Stimulated activated CD8-positive, alpha-beta memory T cell treated with anti-CD3 and anti-CD28 coated beads, Interleukin-4, amount 100 ng/mL, for 4 hours (primary cell): ENCODE measurements around the gene MMP3.
"Not testable (repeated sequence)": the region's sequence is repeated elsewhere in the genome, so short reads cannot be mapped to it uniquely, and the experiment has no call there.

Source experiments
- DNase-seq, 2 donors: peaks; one replicate each; pipeline ENCODE4 v3.0.0-alpha.2; 2020; ENCODE audit warnings: low read depth in 2 of 2, low spot score in 1 of 2

MMP3 gene

DNA sequence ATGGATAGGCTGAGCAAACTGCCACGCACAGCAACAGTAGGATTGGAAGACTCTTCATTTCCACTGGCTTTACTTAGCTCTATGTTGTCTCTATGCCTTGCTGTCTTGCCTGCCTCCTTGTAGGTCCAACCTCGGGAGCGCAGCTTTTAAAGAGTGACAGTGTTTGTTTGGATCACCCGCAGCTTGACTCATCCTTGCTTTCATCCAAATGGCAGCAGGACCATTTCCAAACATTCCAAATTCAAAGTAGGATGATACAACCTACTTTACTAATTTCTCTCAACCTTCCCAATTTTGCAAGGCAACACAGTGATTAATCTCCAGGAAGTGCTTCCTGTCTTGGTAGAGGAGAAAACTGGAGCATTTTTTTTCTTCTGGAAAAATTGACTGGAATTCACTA, at the start of gene MMP3:
Gene MMP3 (minus strand): TSS at position 121 of the 400 bp plus-strand sequence. CDS start 63 bp downstream, at position 58.
- DNase-seq, result no peak

DNA sequence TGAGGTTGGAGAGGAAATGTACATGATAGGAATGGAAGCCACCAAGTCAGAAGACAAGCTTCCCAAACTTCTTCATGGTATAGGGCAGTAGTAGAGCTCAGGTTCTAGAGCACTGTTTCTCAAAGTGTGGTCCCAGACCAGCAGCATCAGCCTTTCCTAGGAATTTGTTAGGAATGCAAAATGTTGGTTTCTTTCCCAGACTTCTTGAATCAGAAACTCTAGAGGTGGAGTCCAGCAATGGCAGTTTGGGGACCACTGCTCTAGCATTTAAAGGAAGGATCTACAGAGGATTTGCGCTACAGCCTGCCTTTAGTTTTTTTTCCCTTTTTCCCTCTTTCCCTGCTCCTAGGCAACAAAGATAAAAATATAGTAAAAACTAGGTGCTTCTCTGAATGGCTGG, 48.3 kb upstream of the MMP3 start:
- DNase-seq, result no peak

DNA sequence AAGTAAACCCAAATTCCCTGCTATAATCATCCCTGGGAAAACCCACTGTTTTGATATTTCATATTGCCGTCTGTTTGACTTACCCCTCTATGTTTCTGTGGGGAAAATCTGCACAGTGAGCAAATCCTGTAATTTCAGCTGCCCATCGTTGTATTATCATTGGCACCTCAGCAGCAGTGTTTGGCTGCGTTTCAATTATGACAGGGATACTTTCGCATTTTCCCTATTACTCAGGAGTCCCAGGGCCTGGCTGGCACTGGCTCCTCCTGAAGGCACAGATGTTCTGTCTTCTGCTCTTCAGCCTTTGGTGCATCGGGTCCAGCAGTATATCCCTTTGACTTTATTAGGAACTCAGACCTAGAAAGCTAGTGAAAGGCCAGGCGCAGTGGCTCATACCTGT, 43.6 kb upstream of the MMP3 start:
- no peak for DNase-seq

DNA sequence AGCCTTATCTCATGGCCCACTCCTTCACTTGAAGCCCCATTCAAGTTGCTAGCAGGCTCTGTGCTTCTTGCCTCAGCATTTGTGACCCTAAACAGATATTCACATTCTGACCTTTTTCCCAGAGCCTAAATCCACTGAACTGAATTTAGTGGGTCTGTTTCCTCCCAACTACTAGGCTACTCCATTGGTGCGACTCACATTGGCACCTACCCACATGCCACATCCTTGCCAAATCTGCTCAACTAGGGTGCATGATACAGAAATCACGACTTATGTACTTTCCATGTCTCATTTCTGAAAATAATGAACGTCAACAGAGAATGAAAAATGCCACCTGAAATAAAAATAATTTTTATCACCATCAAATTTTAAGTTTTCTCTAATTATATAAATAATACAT, 39.7 kb upstream of the MMP3 start:
- no peak for DNase-seq

DNA sequence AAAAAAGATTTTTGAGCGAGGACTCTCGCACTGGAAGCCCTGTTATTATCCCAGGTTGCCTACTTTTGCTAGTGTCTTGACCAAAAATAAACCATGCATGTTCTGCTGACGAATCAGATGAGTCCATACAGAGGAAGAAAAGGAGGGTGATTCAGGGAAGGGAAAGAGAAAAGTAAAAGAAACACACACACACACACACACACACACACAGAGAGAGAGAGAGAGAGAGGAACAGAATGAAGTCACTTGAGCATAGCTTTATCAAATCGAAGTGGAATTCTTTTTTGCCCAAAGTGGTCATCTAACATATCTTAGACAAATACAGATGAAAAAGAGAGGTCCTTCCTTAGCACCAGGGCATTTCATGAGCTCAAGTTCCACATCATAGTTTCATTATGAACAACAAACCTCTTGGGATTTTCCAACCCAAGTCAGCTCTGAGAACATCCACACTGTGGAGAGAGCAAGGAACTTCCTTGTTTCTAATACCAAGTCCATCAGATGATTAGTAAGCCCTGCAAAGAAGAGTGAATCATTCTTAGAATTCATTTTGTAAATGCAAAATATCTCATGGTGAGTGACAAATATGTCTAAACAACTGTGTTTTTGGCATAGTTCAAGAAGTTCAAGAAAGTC, 39.1 kb upstream of the MMP3 start:
- no peak for DNase-seq

DNA sequence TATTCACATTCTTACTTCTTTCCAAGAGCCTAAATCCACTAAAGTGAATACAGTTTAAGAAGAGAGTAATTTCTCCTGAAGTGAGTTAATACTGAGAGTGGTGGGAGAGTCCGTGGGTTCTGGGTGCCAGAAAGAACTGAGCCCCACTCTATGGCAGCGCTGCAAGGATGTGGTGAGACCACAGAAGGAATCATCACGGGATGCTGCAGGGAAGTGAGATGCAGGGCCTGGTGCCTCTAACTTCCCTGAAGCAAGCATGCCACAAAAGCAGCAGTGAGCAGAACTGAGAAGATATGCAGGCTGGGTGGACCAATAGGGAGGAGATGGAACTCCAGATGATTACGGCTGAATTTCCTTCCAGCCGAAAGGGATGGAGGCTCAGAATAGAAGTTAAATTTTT, 36.4 kb upstream of the MMP3 start:
- no peak for DNase-seq

DNA sequence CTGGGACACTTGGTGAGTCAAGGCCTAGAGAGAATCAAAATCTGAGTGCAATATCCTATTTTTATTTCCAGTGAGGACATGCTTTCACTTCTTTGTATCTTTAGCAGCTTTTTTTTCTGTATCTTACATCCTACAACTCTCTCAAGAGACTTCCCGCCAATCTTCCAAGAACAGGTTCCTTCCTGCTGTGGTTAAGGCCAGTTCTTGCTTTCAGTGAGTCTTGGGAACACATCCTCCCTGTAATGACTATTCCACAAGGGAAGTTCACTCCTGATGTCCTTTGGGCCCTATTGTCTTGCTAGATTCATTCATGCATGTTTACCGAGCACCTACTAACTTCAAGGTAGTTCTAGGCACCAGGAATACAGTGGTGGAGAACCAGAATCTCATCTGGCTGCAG, 35.2 kb upstream of the MMP3 start:
- DNase-seq, result no peak

DNA sequence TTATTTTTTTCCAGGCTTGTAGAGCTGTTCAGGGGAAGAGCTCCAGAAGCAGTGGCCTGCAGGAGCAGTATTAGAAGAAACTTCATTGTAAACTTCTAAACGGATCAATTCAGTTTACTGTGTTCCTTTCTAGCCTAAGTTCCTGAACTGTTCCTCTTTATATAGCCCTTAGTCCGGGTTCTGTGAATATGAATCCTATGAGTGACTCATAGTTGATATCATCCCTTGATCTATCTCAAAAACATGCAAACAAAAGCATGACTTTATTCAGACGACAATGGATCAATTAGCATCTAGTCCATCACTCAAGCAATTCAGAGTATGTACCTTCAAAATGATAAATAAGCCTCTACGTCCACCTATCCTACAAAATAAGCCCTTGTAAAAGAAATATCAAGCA, 31.4 kb upstream of the MMP3 start, which contains the start of gene MMP12:
Gene MMP12 (minus strand): TSS at position 131 of the 400 bp plus-strand sequence. CDS start 45 bp downstream, at position 86.
- no peak for DNase-seq

DNA sequence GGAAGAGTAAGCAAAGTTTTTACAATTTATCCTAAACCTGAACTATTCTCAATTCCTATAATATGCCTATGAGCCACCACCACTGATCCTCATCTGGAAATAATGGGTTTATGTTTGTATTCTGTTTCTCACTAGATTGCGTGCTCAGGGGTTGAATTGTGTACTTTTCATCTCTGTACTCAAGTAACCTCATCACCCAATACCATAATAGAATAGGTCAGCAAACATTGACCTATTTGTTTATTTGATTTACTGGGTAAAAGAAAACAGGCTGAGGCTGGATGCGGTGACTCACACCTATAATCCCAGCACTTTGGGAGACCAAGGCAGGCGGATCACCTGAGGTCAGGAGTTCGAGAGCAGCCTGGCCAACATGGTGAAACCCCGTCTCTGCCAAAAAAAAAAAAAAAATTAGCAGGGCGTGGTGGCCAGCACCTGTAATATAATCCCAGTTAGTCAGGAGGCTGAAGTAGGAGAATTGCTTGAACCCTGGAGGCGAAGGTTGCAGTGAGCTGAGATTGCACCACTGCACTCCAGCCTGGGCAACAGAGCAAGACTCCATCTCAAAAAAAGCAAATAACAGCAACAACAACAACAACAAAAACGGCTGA, 26.1 kb upstream of the MMP3 start:
- DNase-seq, result not testable (repeated sequence)

DNA sequence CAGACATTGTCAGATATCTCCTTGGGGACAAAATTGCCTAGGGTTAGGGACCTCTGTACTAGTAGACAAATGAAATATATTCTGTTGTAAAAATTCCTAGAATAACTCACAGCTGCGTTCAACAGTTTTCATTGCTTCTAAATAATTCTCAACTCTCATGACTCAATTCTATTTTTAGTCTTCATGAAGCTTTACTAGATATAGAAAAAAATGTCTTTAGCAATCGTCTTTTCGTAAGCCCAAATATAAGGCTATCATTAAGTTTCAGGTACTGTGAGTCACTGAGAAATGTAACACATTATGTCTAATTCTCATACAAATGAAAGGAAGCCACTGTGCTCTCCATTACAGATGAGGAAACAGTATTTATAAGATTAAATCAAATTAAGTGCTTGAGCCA, 24.9 kb upstream of the MMP3 start:
- DNase-seq, result no peak

DNA sequence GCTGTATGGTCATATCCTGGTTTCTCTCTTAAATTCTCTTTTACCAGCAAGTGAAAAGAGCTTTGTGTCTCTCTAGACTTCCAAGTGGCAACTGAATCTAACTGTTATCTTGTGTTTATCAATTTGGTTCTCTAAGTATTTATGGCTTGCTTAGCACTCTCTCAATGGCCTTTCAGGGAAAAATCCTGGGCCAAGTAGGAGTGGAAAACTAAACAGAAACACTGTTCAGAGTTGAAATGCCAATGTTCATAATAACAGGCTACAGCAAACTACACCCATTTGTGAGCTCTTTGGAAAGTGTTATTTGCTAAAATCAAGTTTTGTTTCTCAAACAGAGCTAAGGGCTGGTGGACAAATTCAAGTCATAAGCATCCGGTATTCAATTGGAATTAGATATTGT, 21.3 kb upstream of the MMP3 start:
- DNase-seq, result no peak

DNA sequence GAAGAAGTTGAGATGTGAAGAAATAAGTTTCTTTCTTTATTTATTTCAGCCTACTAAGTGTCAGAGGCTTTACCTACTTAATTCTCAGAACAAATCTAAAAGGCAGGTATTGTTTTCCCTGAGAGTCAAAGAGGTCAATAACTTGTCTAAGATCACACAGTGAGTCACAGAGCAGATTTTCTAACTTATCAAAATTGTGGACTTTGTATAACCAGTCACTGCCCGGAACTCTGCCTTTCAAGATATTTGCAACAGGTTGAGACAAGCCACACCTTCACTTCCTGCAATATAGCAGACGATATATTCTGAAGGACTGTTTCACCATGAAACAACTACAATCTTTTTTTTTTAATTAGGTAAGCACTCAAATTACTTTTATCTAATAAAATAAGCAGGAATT, 10.5 kb upstream of the MMP3 start:
- DNase-seq, result no peak

DNA sequence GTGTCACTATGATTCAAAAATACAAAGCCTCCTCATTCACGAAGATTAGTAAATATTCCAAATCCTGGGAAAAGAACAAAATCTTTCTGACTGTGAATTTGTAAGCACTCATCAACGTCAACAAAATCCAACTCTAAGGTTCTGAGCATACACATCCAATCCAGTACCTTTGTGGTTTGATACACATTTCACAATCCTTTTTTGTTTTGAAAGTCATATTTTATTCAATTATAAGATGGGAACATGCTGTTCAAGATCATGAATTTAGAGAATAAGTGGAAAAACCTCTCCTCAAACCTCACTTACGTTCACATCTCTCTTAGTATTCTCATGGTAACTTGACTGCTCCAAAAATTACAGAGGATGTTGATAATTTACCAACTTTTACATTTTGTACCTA, 9.6 kb upstream of the MMP3 start:
- no peak for DNase-seq

DNA sequence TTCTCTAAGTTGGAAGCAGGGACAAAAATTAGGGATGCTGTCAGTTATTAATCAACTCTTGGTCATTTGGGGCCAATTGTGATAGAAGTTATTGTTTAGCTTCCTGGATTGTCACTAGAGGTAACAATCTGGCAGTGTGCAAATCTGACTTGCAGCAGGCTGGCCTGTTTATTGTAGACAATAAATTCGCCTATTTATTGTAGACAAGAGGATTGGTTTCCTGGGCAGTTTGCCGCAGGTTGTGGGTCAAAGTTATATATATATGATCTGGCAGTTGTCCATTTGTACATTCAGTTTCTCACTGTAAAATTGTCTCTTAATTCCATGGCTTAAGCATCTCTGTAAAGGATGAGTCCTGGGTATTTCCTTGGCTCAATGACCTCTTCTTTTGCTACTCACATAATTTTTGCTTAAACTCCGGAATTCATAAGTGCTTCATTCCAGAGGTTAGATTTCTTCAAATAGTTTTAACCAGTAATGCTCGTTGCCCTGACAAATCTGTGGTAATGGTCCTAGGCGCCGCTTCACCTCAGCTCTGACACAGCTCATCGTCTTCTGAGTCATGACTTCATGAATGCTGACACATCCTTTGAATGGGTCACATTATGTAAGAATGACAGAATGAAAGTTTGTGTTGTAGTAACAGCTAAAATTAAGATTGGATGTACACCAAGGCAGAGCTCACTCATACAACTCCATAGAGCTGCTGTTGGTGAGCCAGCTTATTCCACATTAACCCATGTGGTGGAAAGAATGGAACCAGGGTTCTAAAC, 7.8 kb upstream of the MMP3 start:
- DNase-seq, result no peak

DNA sequence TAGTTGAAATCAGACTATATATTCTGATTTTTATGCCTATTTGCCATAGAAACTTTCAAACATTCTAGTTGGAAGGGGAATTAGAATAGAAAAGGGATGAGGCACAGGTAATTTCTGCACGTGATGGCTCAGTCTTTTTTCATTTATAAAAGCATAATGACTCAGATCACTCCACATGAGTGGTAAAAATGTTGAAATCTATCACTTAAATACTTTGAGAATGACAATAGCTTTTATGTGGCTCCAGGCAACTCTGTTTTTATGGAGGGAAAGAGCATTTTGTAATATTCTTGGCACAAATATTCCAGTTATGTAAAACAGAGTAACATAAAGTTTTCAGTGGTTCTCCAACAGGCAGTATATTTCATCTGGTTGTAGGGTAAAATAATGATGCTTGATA, 5.9 kb upstream of the MMP3 start:
- DNase-seq, result no peak

DNA sequence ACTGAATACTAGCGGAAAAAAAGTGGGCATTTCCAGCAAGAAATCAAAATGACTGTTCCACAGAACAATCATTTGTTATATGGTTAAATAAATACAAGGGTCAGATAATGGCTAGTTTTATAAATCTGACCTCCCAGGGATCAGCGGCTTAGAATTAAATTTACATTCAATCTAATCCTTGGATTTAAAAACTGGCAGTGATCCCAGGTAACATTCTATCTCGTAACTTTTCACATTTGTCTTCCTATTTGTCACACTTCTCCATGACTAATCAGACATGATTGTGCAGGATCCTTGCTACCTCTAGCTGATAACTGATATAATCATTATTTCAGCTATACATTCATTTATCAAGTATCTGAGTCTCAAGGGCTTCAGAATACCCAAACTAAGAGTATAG, 2.9 kb upstream of the MMP3 start:
- no peak for DNase-seq

DNA sequence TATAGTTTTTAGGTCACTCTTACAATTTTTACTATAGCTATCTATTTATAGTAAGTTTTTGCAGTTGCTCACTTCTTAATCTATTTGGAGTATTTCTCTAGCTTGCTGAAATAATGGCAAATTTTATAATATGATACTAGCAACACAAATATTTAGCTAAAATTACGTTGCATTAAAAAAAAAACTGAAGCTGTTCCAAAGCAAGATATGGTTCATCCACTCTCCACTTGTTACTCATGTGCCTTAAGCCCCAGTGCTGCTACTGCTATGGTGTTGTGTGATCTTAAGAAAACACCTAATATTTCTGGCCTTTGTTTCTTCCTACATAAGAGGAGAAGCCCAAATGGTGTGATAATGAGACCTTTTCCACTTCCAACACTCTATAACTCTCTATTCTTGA, 479 bp downstream of the MMP3 start:
- no peak for DNase-seq

DNA sequence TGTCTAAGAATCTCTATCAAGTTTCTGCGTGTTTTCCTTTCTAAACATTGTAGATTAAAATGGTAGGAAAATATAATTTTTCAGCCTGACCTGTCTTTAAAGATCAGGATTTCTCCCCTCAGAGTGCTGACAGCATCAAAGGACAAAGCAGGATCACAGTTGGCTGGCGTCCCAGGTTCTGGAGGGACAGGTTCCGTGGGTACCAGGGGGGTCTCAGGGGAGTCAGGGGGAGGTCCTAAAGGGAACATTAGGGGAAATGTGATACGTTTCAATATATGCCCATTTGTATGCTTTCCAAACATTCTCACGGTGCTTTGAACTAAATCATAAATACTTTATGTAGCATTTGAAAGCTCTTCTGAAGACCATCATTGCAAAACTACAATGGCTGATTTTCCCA, 3.4 kb downstream of the MMP3 start:
- DNase-seq, result no peak

DNA sequence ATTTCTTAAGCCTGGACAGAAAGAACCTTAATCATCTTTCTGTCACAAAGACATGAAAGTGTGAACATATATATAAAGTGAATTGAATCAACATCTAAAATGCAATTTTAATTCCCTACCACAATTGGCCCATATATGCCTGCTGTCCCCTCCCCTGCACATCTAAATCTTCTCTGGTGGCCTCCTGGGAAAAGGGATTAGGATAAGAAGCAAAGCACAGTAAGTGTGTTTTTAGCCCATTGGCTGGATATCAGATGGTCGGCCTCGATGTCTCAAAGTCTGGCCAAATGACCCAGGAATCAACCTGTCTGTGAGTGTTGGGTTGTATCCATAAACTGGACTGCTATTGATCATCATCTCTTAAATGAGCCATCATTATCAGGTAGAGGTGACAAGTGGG, 5.8 kb downstream of the MMP3 start:
- DNase-seq, result no peak

DNA sequence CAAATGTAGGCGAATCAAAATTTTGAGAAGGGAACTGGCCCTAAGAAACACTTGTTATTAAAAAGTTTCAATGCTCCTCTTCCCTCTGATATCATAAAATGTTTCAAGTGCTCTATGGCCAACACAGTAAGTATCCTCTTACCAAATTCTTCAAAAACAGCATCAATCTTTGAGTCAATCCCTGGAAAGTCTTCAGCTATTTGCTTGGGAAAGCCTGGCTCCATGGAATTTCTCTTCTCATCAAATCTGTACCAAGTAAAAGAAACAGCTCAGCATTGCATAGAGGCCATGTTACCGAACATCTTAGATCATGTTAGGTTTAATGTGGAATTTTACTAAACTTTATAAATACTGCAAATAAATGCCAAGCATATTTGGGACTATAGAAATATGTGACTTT, 6.3 kb downstream of the MMP3 start:
- no peak for DNase-seq

DNA sequence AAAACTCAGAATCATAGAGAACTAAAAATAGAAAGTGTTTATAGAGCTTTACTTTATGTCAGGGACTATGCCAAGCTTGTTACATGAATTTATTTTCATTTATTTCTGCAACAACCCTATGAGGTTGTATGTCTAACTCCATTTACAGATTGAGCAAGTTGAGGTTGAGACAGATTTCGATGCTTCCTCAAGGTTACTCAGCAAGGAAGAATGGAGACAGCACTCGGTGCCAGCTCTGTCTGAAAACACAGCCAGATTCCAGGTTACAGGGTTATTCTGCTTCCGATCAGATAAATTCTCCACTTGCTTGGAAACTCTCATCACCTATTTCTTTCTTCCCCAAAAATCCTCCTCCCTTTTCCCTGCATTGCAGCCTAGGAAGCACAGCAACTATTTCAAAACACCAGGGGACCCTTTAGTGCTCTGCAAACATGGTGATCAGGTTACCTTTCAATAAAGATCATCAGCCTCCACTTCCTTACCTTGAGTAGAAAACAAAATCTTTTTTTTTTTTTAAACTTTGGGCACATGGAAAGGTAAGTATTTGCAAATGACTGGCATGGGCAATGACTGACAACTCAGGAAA, 7.0 kb downstream of the MMP3 start:
- DNase-seq, result no peak

DNA sequence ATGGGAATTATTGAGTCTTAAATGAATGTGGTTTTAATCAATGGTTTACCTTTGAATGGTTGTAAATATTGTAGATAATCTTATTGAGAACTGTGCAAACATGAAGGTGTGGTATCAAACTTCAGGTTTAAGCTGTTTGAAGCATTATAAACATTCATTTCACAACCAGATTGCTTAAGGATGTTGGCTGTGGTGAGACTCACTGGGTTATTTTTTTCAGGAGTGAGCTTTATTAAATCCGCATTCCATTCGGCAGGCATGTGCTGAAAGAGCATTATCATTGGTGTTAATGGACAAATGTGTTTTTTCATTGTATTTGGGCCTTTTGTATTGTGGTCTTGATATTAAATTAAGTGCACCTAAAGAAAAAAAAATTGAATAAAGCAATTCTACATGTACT, 9.7 kb downstream of the MMP3 start:
- no peak for DNase-seq
